ENCODE results near the gene IRF7. TPM values are rescaled to one million over a fixed set of nuclear protein-coding genes. Genes with fewer than 3 reads are reported as not detected.

Gene IRF7
- total and polyA plus RNA-seq, 4 donors, result 15.7 to 62.4 (median 37.0) TPM

DNA sequence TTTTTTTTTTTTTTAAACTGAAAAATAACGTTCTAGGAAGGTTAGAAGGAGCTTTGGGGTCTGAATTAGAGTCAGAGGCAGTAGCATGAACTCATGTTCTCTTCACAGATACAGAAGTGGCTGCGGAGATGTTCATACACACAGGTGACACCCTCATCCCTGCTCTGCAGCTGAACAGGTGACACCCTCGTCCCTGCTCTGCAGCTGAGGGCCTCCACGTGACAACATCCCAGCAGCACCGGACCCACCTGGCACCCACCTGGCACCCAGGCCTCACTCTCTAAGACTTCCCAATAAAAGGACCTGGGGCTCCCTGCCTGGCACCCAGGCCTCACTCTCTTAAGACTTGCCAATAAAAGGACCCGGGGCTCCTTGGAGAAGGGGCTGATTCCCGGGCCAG, 41.1 kb upstream of the IRF7 start:
- Histone ChIP-seq H3K4me3 (ENCODE audit: low read depth in 1 of 3, low read length in 3 of 3) (no peak overlapping the region), H3K27me3 (ENCODE audit: control insufficient read depth in 4 of 4, insufficient read depth in 4 of 4, low read length in 3 of 4) (no peaks in the 10 kb centered on the region), H3K9ac (ENCODE audit: low read depth in 1 of 2, low read length in 2 of 2) (no peak overlapping the region), H3K27ac (ENCODE audit: low read depth in 1 of 2, low read length in 2 of 2) (peak overlapping the region; percentile 51 to 63), H3K9me3 (ENCODE audit: control insufficient read depth in 4 of 4, low read length in 3 of 4) (no peaks in the 10 kb centered on the region), H3K36me3 (ENCODE audit: control insufficient read depth in 4 of 4, insufficient read depth in 3 of 4, low read depth in 1 of 4, low read length in 3 of 4) (peaks cover 0 to 5% (median 2%) of the 10 kb centered on the region in 4 donors), H3K4me1 (ENCODE audit: control insufficient read depth in 4 of 4, insufficient read depth in 4 of 4, low read length in 3 of 4) (peaks cover 13 to 63% (median 52%) of the 10 kb centered on the region in 4 donors)
- DNase-seq (ENCODE audit: low spot score), result no peak
- TF ChIP-seq EGR1 (IDR thresholded peaks at IDR 0.05; ENCODE audit: low read depth in 2 of 2) (no peak), FOXA1 (IDR thresholded peaks at IDR 0.05) (no peak), RAD21 (IDR thresholded peaks at IDR 0.05) (no peak), JUND (IDR thresholded peaks at IDR 0.05) (no peak), TAF1 (conservative IDR thresholded peaks at IDR 0.05) (no peak), HNF4A (conservative IDR thresholded peaks at IDR 0.05) (no peak), MAX (IDR thresholded peaks at IDR 0.05) (no peak), ZBTB33 (IDR thresholded peaks at IDR 0.05) (no peak), GABPA (IDR thresholded peaks at IDR 0.05 in 1 of 2, conservative IDR thresholded peaks at IDR 0.05 in 1 of 2) (no peak), FOXA2 (IDR thresholded peaks at IDR 0.05) (no peak)
- TF ChIP-seq, protein P1, sequence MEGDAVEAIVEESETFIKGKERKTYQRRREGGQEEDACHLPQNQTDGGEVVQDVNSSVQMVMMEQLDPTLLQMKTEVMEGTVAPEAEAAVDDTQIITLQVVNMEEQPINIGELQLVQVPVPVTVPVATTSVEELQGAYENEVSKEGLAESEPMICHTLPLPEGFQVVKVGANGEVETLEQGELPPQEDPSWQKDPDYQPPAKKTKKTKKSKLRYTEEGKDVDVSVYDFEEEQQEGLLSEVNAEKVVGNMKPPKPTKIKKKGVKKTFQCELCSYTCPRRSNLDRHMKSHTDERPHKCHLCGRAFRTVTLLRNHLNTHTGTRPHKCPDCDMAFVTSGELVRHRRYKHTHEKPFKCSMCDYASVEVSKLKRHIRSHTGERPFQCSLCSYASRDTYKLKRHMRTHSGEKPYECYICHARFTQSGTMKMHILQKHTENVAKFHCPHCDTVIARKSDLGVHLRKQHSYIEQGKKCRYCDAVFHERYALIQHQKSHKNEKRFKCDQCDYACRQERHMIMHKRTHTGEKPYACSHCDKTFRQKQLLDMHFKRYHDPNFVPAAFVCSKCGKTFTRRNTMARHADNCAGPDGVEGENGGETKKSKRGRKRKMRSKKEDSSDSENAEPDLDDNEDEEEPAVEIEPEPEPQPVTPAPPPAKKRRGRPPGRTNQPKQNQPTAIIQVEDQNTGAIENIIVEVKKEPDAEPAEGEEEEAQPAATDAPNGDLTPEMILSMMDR (IDR thresholded peaks at IDR 0.05; ENCODE audit: low read depth, low read length, missing input control), result no peak
- 68% methylated on average over 7 of the region's 7 CpGs for WGBS

GRCh38 chr11:656426-656825, 40.7 kb upstream of the IRF7 start:
- DNase-seq (ENCODE audit: low spot score), result no peak
- Histone ChIP-seq H3K27me3 (ENCODE audit: control insufficient read depth in 4 of 4, insufficient read depth in 4 of 4, low read length in 3 of 4) (no peaks in the 10 kb centered on the region), H3K4me3 (ENCODE audit: low read depth in 1 of 3, low read length in 3 of 3) (no peak overlapping the region), H3K36me3 (ENCODE audit: control insufficient read depth in 4 of 4, insufficient read depth in 3 of 4, low read depth in 1 of 4, low read length in 3 of 4) (peaks cover 0 to 5% (median 2%) of the 10 kb centered on the region in 4 donors), H3K4me1 (ENCODE audit: control insufficient read depth in 4 of 4, insufficient read depth in 4 of 4, low read length in 3 of 4) (peaks cover 13 to 59% (median 50%) of the 10 kb centered on the region in 4 donors), H3K27ac (ENCODE audit: low read depth in 1 of 2, low read length in 2 of 2) (peak overlapping the region in 1 of 2 donors; percentile 63), H3K9ac (ENCODE audit: low read depth in 1 of 2, low read length in 2 of 2) (no peak overlapping the region), H3K9me3 (ENCODE audit: control insufficient read depth in 4 of 4, low read length in 3 of 4) (no peaks in the 10 kb centered on the region)
- TF ChIP-seq RXRA (IDR thresholded peaks at IDR 0.05) (no peak), ATF3 (IDR thresholded peaks at IDR 0.05) (no peak), FOXA1 (IDR thresholded peaks at IDR 0.05) (no peak), EGR1 (IDR thresholded peaks at IDR 0.05; ENCODE audit: low read depth in 2 of 2) (no peak), SP1 (IDR thresholded peaks at IDR 0.05) (no peak), ZBTB33 (IDR thresholded peaks at IDR 0.05) (no peak), JUND (IDR thresholded peaks at IDR 0.05) (no peak)
- WGBS, result 85% methylated on average over 14 of the region's 14 CpGs

Measured in liver (tissue), 9 donors.